PFSK-1 (cell line): Measurements from ENCODE around the gene CTIF.

Experiments
- FOXP2 ChIP-seq: optimal IDR thresholded peaks from 2 replicates; pipeline ENCODE3; 2011; ENCODE audit warnings: borderline replicate concordance, control low read depth, inconsistent platforms; ENCODE audit not compliant: insufficient read depth; ENCODE audit errors: extremely low read length, extremely low read depth
- POLR2AphosphoS5 ChIP-seq: IDR thresholded peaks from 2 replicates; pipeline ENCODE4 v1.6.1; 2012; ENCODE audit warnings: low read depth, mild to moderate bottlenecking, control low read depth, low read length, moderate library complexity
- REST ChIP-seq, 2 experiments: IDR thresholded peaks; 2 replicates each; pipeline versions ENCODE4 v1.6.1 to v1.8.0; 2011 to 2012; ENCODE audit warnings: low read depth in 2 of 2, low read length in 2 of 2, control low read depth in 1 of 2, inconsistent platforms in 1 of 2, mild to moderate bottlenecking in 1 of 2, moderate library complexity in 1 of 2; ENCODE audit not compliant: insufficient read depth in 1 of 2
- SIN3A ChIP-seq: IDR thresholded peaks from 2 replicates; pipeline ENCODE4 v1.6.1; 2012; ENCODE audit warnings: mild to moderate bottlenecking, low read length, moderate library complexity, borderline replicate concordance; ENCODE audit not compliant: insufficient read depth
- TAF1 ChIP-seq: IDR thresholded peaks from 2 replicates; pipeline ENCODE4 v1.6.1; 2012; ENCODE audit warnings: low read length, control low read depth, borderline replicate concordance; ENCODE audit not compliant: insufficient read depth

GRCh38 chr18:48553236-48553635 is 14.4 kb downstream of the CTIF start:
- TF ChIP-seq TAF1 (no peak), POLR2AphosphoS5 (no peak), REST (IDR thresholded peaks at IDR 0.05; ENCODE audit: insufficient read depth in 1 of 2, low read depth in 2 of 2, low read length in 2 of 2) (no peak), SIN3A (no peak), FOXP2 (no peak)
